HG02840 (cell line): ENCODE data around the gene ABCA7.
A peak's percentile ranks its signal among the peaks of the same experiment; 100 is the strongest.

ENCODE experiments used
- ATAC-seq: cut with Tn5 transposase; IDR thresholded peaks from one replicate; pipeline ENCODE4 v1.9.1; 2021; ENCODE audit warnings: mild to moderate bottlenecking, moderate library complexity, moderate number of reproducible peaks; ENCODE audit not compliant: unreplicated experiment, low FRiP score

Gene ABCA7

GRCh38 chr19:1067341-1067957 lies 27.5 kb downstream of the ABCA7 start:
- ATAC-seq: no peak

- no peak for ATAC-seq
Measured at GRCh38 chr19:1068009-1069001, 28.4 kb downstream of the ABCA7 start.

DNA sequence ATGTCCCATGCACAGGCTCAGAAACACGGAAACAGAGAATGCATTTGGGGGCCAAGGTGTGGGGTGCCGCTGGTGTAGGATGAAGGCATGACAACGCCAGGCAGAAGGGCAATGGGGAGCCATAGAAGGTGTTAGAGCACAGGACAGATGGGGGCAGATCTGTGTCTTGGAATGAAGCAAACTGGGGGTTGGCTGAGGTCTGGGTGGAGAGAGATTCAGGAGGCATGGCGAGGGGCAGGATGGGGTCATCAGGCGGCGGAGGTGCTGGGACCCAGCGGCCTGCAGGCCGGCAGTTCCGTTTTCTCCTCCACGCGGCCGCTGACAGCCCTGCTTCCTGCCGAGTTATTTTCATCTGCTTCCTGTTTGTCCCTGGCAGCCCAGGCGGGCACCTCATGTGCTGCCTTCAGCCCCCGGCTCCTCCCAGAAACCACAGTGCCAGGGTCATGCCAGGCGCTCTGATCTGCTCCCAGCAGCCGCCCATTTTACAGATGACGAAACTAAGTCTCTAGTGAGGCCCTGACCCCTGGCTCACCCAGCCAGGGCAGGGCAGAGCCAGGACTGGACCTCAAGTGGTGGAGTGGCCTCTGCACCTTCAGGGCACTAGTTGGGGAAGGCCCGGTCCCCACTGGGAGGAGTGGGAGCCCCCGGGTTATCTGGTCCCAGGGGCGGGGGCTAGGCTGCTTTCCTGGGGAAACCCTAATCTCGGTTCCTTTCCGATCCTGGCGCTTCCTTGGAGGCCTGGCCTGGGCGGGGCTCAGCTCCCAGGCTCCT lies 29.3 kb downstream of the ABCA7 start:
- no peak for ATAC-seq

DNA sequence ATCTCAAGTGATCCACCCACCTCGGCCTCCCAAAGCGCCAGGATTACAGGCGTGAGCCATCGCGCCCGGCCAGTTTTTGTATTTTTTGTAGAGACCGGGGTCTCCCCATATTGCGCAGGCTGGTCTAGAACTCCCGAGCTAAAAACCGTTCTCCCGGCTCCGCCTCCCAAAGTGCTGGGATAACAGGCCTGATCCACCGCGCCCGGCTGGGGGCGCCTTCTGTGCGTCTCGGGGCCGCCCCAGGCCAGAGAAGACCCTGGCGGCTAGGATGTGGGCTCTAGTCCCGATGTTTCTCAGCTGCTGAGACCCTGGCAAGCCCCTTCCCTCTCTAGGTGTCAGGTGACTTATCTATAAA lies 30.6 kb downstream of the ABCA7 start:
- ATAC-seq: no peak

- ATAC-seq: no peak
Measured at GRCh38 chr19:1070931-1071791, 31.3 kb downstream of the ABCA7 start.

GRCh38 chr19:1072371-1073015 lies 32.6 kb downstream of the ABCA7 start:
- no peak for ATAC-seq

GRCh38 chr19:1073063-1073955 lies 33.4 kb downstream of the ABCA7 start:
- no peak for ATAC-seq

DNA sequence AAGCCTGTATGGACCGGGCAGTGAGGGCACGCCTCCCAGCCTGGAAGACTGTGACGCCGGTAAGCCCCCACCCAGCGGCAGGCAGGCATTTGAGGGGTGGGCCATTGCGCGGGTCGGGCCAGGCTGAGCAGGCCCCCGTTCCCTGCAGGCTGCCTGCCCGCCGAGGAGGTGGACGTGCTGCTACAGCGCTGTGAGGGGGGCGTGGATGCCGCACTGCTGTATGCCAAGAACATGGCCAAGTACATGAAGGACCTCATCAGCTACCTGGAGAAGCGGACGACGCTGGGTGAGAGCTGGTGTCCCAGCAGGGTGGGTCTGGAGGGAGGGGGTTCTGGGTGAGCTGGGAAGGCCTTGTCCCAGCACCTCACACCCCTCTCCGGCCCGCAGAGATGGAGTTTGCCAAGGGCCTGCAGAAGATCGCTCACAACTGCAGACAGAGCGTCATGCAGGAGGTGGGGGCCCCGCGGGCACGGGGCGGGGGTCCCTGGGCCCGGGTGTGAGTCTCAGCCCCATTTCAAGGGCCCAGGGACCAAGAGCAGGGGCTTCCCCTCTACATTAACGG lies 34.1 kb downstream of the ABCA7 start:
- ATAC-seq: no peak

DNA sequence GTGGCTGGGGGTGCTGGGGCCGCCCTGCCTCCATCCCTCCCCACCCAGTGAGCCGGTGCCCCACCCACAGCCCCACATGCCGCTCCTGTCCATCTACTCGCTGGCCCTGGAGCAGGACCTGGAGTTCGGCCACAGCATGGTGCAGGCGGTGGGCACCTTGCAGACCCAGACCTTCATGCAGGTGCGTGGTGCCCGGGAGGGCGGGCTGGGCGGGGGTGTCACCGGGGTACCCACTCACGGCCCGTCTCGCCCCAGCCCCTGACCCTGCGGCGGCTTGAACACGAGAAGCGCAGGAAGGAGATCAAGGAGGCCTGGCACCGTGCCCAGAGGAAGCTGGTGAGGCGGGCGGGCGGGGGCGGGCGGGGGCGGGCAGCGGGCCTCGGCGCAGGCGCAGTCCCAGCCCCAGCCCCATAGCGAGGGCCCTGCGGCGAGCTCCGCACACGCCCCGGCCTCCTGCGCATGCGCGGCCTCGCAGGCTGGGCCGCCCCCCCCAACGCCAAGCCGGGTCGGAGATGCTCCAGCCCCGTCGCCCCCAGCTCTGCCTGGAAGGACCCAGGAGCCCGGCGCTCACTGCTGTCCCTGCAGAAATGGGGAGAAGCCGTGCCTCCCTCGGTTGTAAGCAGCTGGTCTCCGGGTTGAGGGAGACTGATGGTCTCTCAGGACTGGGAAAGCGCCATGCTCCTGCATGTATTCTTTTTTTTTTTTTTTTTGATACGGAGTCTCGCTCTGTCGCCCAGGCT lies 34.8 kb downstream of the ABCA7 start:
- no peak for ATAC-seq

GRCh38 chr19:1076046-1076386 lies 36.1 kb downstream of the ABCA7 start:
- no peak for ATAC-seq

DNA sequence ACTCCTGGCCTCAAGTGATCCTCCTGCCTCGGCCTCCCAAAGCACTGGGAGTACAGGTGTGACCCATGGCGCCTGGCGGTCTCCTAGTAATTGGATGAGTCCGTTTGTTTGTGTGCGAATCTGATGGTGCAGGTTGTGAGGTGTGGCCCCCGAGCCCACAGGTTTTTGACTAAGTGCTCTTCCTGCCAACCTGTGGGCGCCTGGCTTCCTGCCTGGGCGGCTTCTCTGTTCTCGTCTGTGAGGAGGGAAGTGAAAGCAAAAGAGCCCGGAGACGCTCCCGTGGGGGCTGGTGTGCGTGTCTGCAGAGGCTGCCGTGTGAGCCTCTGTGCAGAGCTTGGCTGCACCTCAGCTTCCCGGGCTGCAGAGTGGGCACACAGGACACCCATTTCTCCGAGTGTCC lies 37.0 kb downstream of the ABCA7 start:
- ATAC-seq: peak; percentile 46

DNA sequence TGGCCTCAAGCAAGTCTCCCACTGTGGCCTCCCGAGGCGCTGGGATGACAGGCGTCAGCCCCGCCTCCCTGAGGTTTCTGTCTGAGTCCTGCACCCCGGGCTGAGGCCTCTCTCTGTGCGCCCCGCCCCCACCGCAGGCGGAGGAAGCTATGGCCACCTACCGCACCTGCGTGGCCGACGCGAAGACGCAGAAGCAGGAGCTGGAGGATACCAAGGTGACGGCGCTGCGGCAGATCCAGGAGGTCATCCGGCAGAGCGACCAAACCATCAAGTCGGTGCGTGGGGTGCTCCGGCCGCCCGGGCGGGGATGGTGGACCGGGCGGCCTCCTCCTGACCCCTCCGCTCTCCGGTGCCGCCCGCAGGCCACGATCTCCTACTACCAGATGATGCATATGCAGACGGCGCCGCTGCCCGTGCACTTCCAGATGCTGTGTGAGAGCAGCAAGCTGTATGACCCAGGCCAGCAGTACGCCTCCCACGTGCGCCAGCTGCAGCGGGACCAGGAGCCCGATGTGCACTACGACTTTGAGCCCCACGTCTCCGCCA lies 39.7 kb downstream of the ABCA7 start:
- ATAC-seq: no peak

DNA sequence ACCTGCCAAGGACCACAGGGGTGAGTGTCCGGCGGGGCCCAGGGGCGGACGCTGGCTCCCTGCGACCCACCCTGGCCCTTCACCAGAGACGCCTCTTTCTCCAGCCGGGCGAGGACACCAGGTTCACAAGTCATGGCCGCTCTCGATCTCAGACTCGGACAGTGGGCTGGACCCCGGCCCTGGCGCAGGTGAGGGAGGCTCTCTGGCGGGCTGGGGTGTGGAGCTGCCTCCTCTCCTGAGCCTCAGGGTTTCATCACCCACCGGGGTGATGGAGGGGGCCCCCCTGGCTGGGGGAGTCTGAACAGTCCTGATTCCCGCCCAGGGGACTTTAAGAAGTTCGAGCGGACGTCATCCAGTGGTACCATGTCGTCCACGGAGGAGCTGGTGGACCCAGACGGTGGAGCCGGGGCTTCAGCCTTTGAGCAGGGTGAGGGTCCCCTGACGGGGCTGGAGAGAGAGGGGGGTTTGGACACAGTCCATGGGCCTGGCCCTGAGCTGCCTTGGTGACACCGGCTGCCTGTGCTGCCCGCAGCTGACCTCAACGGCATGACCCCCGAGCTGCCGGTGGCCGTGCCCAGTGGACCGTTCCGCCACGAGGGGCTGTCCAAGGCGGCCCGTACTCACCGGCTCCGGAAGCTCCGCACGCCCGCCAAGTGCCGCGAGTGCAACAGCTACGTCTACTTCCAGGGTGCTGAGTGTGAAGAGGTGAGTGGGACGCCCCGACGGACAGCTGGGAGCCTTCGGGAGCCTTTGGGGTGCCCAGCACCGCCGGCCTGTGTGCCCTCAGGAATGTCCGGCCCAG lies 40.7 kb downstream of the ABCA7 start:
- no peak for ATAC-seq

- no peak for ATAC-seq
Measured at GRCh38 chr19:1081301-1082164, 41.6 kb downstream of the ABCA7 start.

DNA sequence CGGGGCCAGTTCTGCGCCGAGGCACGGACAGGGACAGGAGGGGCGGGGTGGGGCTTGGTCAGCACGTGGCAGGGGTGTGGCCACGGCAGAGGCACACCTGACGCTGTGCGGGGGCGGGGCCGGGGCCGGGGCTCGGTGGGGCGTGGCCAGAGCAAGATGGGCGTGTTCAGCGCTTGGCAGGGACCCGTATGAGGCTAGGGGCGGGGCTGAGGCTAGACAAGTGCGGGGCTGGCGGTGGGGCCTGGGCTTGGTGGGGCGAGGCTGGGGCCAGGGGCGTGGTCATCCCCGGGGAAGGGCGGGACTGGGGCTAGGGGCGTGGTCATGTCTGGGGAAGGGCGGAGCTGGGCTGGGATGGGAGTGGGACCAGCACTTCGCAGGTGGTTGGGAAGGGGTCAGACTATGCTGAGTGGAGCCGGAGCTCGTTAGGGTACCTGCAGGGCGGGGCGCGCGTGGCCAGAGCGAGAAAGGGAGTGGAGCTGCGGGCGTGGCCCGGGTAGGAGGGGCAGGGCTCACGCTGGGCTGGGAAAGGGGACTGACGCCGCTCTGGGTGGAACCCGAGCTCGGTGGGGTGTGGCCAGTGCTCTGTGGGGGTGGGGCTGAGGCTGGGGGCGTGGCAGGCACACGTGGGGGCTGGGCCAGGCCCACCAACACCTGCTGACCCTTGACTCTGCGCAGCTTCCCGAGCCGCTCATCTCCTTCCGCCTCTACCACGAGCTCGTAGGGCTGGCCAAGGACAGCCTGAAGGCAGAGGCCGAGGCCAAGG lies 42.4 kb downstream of the ABCA7 start:
- no peak for ATAC-seq
